Astrocyte (in vitro differentiated cells and primary cell): ENCODE results near the gene FNDC3B. TPM values are rescaled to one million over a fixed set of nuclear protein-coding genes. Genes with fewer than 3 reads are reported as not detected.

Experiments
- DNase-seq: peaks from one replicate; pipeline ENCODE4 v3.0.0-alpha.2; 2010; ENCODE audit warnings: low read depth
- FAIRE-seq: peaks from 2 replicates; lab custom pipeline; 2011; peaks lifted over from hg19 to GRCh38; lab: Jason Lieb, UNC
- H2AFZ ChIP-seq: 2 replicates; pipeline ENCODE4 v1.6.0; 2012; ENCODE audit warnings: low read depth, low read length, inconsistent platforms
- H3K27ac ChIP-seq: 2 replicates; pipeline ENCODE4 v1.5.1; 2011; ENCODE audit warnings: low read depth, low read length, inconsistent platforms
- H3K27me3 ChIP-seq: 2 replicates; pipeline ENCODE4 v1.6.0; 2011; ENCODE audit warnings: low read length, inconsistent platforms; ENCODE audit not compliant: insufficient read depth
- H3K36me3 ChIP-seq: 2 replicates; pipeline ENCODE4 v1.5.1; 2011; ENCODE audit warnings: low read length, inconsistent platforms; ENCODE audit not compliant: insufficient read depth
- H3K4me1 ChIP-seq: 2 replicates; pipeline ENCODE4 v1.5.1; 2011; ENCODE audit warnings: low read length, inconsistent platforms; ENCODE audit not compliant: insufficient read depth
- H3K4me2 ChIP-seq: 2 replicates; pipeline ENCODE4 v1.6.0; 2012; ENCODE audit warnings: low read length, inconsistent platforms
- H3K4me3 ChIP-seq: 2 replicates; pipeline ENCODE4 v1.5.1; 2011; ENCODE audit warnings: low read depth, mild to moderate bottlenecking, low read length, inconsistent platforms; ENCODE audit not compliant: insufficient read depth
- H3K79me2 ChIP-seq: 2 replicates; pipeline ENCODE4 v1.6.0; 2012; ENCODE audit warnings: mild to moderate bottlenecking, low read length, inconsistent platforms; ENCODE audit not compliant: insufficient read depth
- H3K9ac ChIP-seq: 2 replicates; pipeline ENCODE4 v1.6.0; 2012; ENCODE audit warnings: mild to moderate bottlenecking, low read length, inconsistent platforms
- H3K9me3 ChIP-seq: 2 replicates; pipeline ENCODE4 v1.5.1; 2012; ENCODE audit warnings: low read depth, mild to moderate bottlenecking, low read length, inconsistent platforms; ENCODE audit not compliant: insufficient read depth
- H4K20me1 ChIP-seq: 2 replicates; pipeline ENCODE4 v1.6.0; 2012; ENCODE audit warnings: low read length, inconsistent platforms; ENCODE audit not compliant: insufficient read depth
- H3K27ac Mint-ChIP-seq: one replicate; pipeline ENCODE4 v1.8.0; 2021; ENCODE audit warnings: mild to moderate bottlenecking, mixed read lengths; ENCODE audit not compliant: unreplicated experiment
- H3K27me3 Mint-ChIP-seq: one replicate; pipeline ENCODE4 v1.8.0; 2021; ENCODE audit warnings: low read depth, mixed read lengths; ENCODE audit not compliant: unreplicated experiment
- H3K36me3 Mint-ChIP-seq: one replicate; pipeline ENCODE4 v1.8.0; 2021; ENCODE audit warnings: low read depth, mixed read lengths; ENCODE audit not compliant: unreplicated experiment
- H3K4me1 Mint-ChIP-seq: one replicate; pipeline ENCODE4 v1.8.0; 2021; ENCODE audit warnings: low read depth, mixed read lengths; ENCODE audit not compliant: unreplicated experiment
- H3K4me3 Mint-ChIP-seq: one replicate; pipeline ENCODE4 v1.8.0; 2021; ENCODE audit warnings: mild to moderate bottlenecking, moderate library complexity, mixed read lengths; ENCODE audit not compliant: unreplicated experiment
- H3K9me3 Mint-ChIP-seq: one replicate; pipeline ENCODE4 v1.8.0; 2021; ENCODE audit warnings: mild to moderate bottlenecking, mixed read lengths; ENCODE audit not compliant: unreplicated experiment
- EZH2 ChIP-seq: IDR thresholded peaks from 2 replicates; pipeline ENCODE4 v1.6.1; 2012; ENCODE audit warnings: mild to moderate bottlenecking, low read length, inconsistent platforms; ENCODE audit not compliant: insufficient read depth
- total RNA-seq: library from RNA; stranded (reverse); gene quantifications from 2 replicates; pipeline ENCODE4 v1.2.1, GENCODE V29; 2021
- TF ChIP-seq, protein P1 (sequence below): IDR thresholded peaks from 2 replicates; pipeline ENCODE4 v1.5.1; 2011; ENCODE audit warnings: low read depth, mild to moderate bottlenecking, inconsistent platforms, low read length, moderate library complexity; ENCODE audit not compliant: insufficient read depth

Gene FNDC3B
- total RNA-seq, 1 donor from 2014 or later = 327 TPM

DNA sequence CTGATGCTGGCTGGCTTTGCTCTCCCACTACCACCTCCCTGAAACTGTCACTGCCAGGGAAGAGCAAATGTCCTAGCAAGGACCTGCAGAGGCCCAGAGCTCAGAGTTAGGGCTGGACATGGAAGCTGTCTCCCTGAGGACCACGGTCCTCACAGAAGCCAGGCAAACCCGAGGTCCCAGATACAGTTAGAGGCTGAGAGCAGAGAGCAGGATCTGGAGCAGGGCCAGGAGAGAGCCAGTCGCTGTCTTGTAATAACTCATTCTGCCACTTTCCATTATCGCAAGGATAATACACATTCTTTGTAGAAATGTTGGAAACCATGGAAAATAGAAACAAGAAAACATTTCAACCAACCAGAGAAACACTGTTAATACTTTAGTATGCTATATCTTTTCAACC is 398.8 kb downstream of the FNDC3B start:
- Histone ChIP-seq H3K27me3 (peaks cover 17% of the 10 kb centered on the region), H3K4me3 (no peak overlapping the region), H3K9ac (no peak overlapping the region), H3K36me3 (no peaks in the 10 kb centered on the region), H3K79me2 (no peaks in the 10 kb centered on the region), H3K9me3 (peaks cover 2% of the 10 kb centered on the region), H3K4me1 (no peaks in the 10 kb centered on the region), H3K27ac (no peak overlapping the region), H4K20me1 (no peaks in the 10 kb centered on the region), H2AFZ (no peak overlapping the region), H3K4me2 (no peak overlapping the region)
- Mint-ChIP-seq H3K4me3 (no peak overlapping the region), H3K4me1 (no peaks in the 10 kb centered on the region), H3K36me3 (no peaks in the 10 kb centered on the region), H3K27me3 (peaks cover 6% of the 10 kb centered on the region), H3K9me3 (no peaks in the 10 kb centered on the region), H3K27ac (no peak overlapping the region)
- FAIRE-seq (no peak), DNase-seq (no peak)
- TF ChIP-seq, protein P1, sequence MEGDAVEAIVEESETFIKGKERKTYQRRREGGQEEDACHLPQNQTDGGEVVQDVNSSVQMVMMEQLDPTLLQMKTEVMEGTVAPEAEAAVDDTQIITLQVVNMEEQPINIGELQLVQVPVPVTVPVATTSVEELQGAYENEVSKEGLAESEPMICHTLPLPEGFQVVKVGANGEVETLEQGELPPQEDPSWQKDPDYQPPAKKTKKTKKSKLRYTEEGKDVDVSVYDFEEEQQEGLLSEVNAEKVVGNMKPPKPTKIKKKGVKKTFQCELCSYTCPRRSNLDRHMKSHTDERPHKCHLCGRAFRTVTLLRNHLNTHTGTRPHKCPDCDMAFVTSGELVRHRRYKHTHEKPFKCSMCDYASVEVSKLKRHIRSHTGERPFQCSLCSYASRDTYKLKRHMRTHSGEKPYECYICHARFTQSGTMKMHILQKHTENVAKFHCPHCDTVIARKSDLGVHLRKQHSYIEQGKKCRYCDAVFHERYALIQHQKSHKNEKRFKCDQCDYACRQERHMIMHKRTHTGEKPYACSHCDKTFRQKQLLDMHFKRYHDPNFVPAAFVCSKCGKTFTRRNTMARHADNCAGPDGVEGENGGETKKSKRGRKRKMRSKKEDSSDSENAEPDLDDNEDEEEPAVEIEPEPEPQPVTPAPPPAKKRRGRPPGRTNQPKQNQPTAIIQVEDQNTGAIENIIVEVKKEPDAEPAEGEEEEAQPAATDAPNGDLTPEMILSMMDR = no peak

DNA sequence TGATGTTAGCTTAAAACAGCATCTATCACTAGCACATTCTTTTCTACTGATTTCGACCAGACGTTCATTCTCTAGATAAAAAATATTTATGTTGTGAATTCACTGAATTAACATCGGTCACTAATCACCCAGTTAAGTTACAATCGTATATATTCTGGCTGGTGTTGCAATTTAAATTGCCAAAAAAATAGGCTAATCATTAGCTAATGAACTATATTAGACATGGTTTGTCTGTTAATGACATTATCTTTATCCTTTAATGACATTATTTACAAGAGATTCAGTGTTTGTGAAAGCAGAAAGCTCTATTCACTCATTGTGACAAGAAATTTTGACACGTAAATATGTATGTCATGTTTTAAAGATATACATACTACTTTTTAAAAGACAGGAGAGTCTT is 402.2 kb downstream of the FNDC3B start:
- Mint-ChIP-seq H3K4me1 (no peaks in the 10 kb centered on the region), H3K9me3 (no peaks in the 10 kb centered on the region), H3K36me3 (no peaks in the 10 kb centered on the region), H3K4me3 (no peak overlapping the region), H3K27me3 (peaks cover 27% of the 10 kb centered on the region), H3K27ac (no peak overlapping the region)
- Histone ChIP-seq H3K4me3 (no peak overlapping the region), H3K9me3 (peaks cover 2% of the 10 kb centered on the region), H3K79me2 (no peaks in the 10 kb centered on the region), H3K27me3 (peaks cover 28% of the 10 kb centered on the region), H3K9ac (no peak overlapping the region), H4K20me1 (no peaks in the 10 kb centered on the region), H3K36me3 (no peaks in the 10 kb centered on the region), H2AFZ (no peak overlapping the region), H3K4me2 (no peak overlapping the region), H3K27ac (no peak overlapping the region), H3K4me1 (no peaks in the 10 kb centered on the region)
- no peak for TF ChIP-seq EZH2
- TF ChIP-seq, protein P1 = no peak
- FAIRE-seq (no peak), DNase-seq (no peak)

DNA sequence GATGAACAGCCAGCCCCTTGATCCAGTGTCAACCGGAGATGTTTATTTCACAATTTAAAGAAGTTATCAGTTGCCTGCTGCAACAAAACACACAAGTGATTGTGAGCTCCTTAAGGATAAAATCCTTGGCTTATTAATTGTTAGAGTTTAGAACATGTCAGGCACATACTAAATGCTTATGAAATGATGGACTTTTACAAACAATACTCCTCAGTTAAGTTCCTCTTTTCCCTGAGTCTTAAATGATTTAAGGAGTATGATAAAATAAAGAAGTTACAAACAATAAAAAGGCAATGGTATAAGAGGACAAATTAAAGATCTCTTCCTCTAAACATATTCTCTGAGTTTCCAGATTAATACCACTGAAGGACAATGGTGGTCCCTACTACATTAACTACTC is 403.2 kb downstream of the FNDC3B start:
- H3K27me3 ChIP-seq = peaks cover 34% of the 10 kb centered on the region

More for the DNA sequence above, 403.2 kb downstream of the FNDC3B start:
- Histone ChIP-seq H3K4me2 (no peak overlapping the region), H3K36me3 (no peaks in the 10 kb centered on the region), H3K9ac (no peak overlapping the region), H4K20me1 (no peaks in the 10 kb centered on the region), H3K27ac (no peak overlapping the region), H3K4me3 (no peak overlapping the region), H3K79me2 (no peaks in the 10 kb centered on the region), H2AFZ (no peak overlapping the region), H3K9me3 (peaks cover 2% of the 10 kb centered on the region), H3K4me1 (no peaks in the 10 kb centered on the region)
- FAIRE-seq (no peak), DNase-seq (no peak)
- Mint-ChIP-seq H3K4me1 (no peaks in the 10 kb centered on the region), H3K36me3 (peaks cover 3% of the 10 kb centered on the region), H3K27ac (no peak overlapping the region), H3K27me3 (peaks cover 37% of the 10 kb centered on the region), H3K9me3 (peaks cover 6% of the 10 kb centered on the region), H3K4me3 (no peak overlapping the region)
- TF ChIP-seq EZH2 = no peak
- TF ChIP-seq, protein P1 = no peak
